ENCODE measurements around the gene CALCOCO2. TPM values are rescaled to one million over a fixed set of nuclear protein-coding genes. Genes with fewer than 3 reads are reported as not detected.
A peak's percentile ranks its signal among the peaks of the same experiment; 100 is the strongest.

The CALCOCO2 gene
- total RNA-seq, 2 experiments from 2014 or later, result 65.1 to 72.1 TPM

DNA sequence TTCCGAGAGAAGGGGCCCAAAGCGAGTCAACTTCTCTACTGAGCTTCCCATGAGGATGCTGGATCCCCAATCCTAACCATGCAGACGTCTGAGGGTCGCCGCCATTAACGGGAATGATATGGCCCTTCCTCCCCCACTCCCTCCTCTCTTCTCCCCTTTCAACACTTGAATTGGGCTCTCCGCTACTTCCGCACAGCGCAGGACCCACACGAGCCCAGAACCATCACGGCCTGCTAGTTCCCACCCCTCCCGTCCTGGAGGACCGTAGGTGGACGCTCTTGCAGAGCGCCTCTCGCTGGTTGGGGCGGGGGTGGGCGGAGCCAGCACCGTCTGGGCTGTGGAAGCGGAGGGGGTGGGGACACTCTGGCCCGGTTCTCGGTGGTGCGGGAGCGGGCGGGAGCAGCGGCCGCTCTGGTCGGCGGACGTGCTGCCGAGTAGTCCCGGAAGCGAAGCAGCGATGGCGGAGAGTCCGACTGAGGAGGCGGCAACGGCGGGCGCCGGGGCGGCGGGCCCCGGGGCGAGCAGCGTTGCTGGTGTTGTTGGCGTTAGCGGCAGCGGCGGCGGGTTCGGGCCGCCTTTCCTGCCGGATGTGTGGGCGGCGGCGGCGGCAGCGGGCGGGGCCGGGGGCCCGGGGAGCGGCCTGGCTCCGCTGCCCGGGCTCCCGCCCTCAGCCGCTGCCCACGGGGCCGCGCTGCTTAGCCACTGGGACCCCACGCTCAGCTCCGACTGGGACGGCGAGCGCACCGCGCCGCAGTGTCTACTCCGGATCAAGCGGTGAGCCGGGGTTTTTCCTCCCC, 77.4 kb downstream of the CALCOCO2 start, which contains the start of gene UBE2Z:
Gene UBE2Z, plus strand, starts transcription at position 361 of the 797 bp plus-strand sequence. Its CDS starts 97 bp downstream, at position 458.
- POLR2A ChIA-PET, result interaction anchor here (0.7 to 4.2 kb wide), 8 partner anchors 9 to 284 kb away, joined by 3 to 68 read pairs (median 4); partner anchors contain the start of genes ATP5MC1 and SNF8
- Mint-ChIP-seq H3K27me3 (no peaks in the 10 kb centered on the region), H3K27ac (peak within 1 kb of the TSS; percentile 97), H3K4me1 (ENCODE audit: low read depth) (peaks cover 43% of the 10 kb centered on the region), H3K9me3 (no peaks in the 10 kb centered on the region), H3K36me3 (peaks cover 35% of the 10 kb centered on the region), H3K4me3 (peak within 1 kb of the TSS; percentile 87)
- CTCF ChIA-PET, result interaction anchor here (0.7 to 1.3 kb wide), 5 partner anchors 10 to 124 kb away, joined by 3 to 7 read pairs (median 5); partner anchors contain the start of gene ATP5MC1
- DNase-seq, result peak; percentile 93
- intact Hi-C loops (cut with micrococcal nuclease), result loop anchor here (1.0 to 5.0 kb wide), 3 partner anchors 16 to 861 kb away; partner anchors contain the start of genes ATP5MC1 and NFE2L1

GRCh38 chr17:48908853-48909394, 78.1 kb downstream of the CALCOCO2 start:
- CTCF ChIA-PET, result interaction anchor here (0.7 kb wide), 1 partner anchor 17 kb away, joined by 5 read pairs; the partner anchor contains the start of gene ATP5MC1
- H3K36me3 Mint-ChIP-seq, result peaks cover 41% of the 10 kb centered on the region

GRCh38 chr17:48909783-48910182, 78.9 kb downstream of the CALCOCO2 start:
- ChIA-PET CTCF (no interaction called here), POLR2A (interaction anchor here (0.8 to 4.2 kb wide), 3 partner anchors 16 to 73 kb away, joined by 3 to 68 read pairs (median 14); partner anchors contain the start of genes ATP5MC1 and SNF8)
- peaks cover 59% of the 10 kb centered on the region for H3K4me1 Mint-ChIP-seq (ENCODE audit: low read depth)
- H3K9me3 Mint-ChIP-seq, result no peaks in the 10 kb centered on the region
- DNase-seq, result peak; percentile 30
- intact Hi-C loops (cut with micrococcal nuclease), result loop anchor here (5.0 kb wide), 1 partner anchor 862 kb away; the partner anchor contains the start of gene NFE2L1
- H3K27ac Mint-ChIP-seq, result peak overlapping the region; percentile 95
- H3K27me3 Mint-ChIP-seq, result no peaks in the 10 kb centered on the region
- H3K36me3 Mint-ChIP-seq, result peaks cover 47% of the 10 kb centered on the region
- H3K4me3 Mint-ChIP-seq, result peak overlapping the region; percentile 87

More at GRCh38 chr17:48908853-48909394, 78.1 kb downstream of the CALCOCO2 start:
- peak overlapping the region; percentile 87 for H3K4me3 Mint-ChIP-seq
- POLR2A ChIA-PET, result interaction anchor here (0.8 to 4.2 kb wide), 6 partner anchors 11 to 284 kb away, joined by 3 to 68 read pairs (median 5); partner anchors contain the start of genes ATP5MC1 and SNF8
- H3K4me1 Mint-ChIP-seq (ENCODE audit: low read depth), result peaks cover 50% of the 10 kb centered on the region
- DNase-seq, result peak; percentile 95
- intact Hi-C loops (cut with micrococcal nuclease), result loop anchor here (1.0 to 5.0 kb wide), 3 partner anchors 17 to 862 kb away; partner anchors contain the start of genes ATP5MC1 and NFE2L1
- no peaks in the 10 kb centered on the region for H3K27me3 Mint-ChIP-seq
- H3K27ac Mint-ChIP-seq, result peak overlapping the region; percentile 95
- H3K9me3 Mint-ChIP-seq, result no peaks in the 10 kb centered on the region

- no peak for DNase-seq
- Mint-ChIP-seq H3K27ac (peak overlapping the region; percentile 95), H3K36me3 (peaks cover 47% of the 10 kb centered on the region), H3K4me1 (ENCODE audit: low read depth) (peaks cover 64% of the 10 kb centered on the region), H3K4me3 (peak overlapping the region; percentile 87), H3K27me3 (no peaks in the 10 kb centered on the region), H3K9me3 (no peaks in the 10 kb centered on the region)
- POLR2A ChIA-PET, result interaction anchor here (4.2 kb wide), 1 partner anchor 16 kb away, joined by 68 read pairs; the partner anchor contains the start of gene ATP5MC1
- CTCF ChIA-PET, result no interaction called here
- intact Hi-C loops (cut with micrococcal nuclease), result no loop called here
Measured at GRCh38 chr17:48910370-48910769, 79.5 kb downstream of the CALCOCO2 start.

- Mint-ChIP-seq H3K4me1 (ENCODE audit: low read depth) (peaks cover 77% of the 10 kb centered on the region), H3K36me3 (peaks cover 60% of the 10 kb centered on the region), H3K27me3 (no peaks in the 10 kb centered on the region), H3K27ac (peak overlapping the region; percentile 95), H3K9me3 (no peaks in the 10 kb centered on the region), H3K4me3 (no peak overlapping the region)
- ChIA-PET CTCF (no interaction called here), POLR2A (no interaction called here)
- intact Hi-C loops (cut with micrococcal nuclease), result no loop called here
- DNase-seq, result no peak
Measured at GRCh38 chr17:48912476-48912875, 81.6 kb downstream of the CALCOCO2 start.

Other genes with a start within 250 kb of the CALCOCO2 start
- gene HOXB3, start 240.8 kb upstream of the CALCOCO2 start, total RNA-seq, result 1 to 10 TPM; 2.6 TPM
- gene HOXB5, start 237.3 kb upstream of the CALCOCO2 start, total RNA-seq, result not detected
- gene HOXB6, start 226.0 kb upstream of the CALCOCO2 start, total RNA-seq, result under 1 TPM; 0.21 to 0.22 TPM
- gene HOXB7, start 220.0 kb upstream of the CALCOCO2 start, total RNA-seq, result under 1 TPM; 0.36 to 0.44 TPM
- gene HOXB8, start 215.7 kb upstream of the CALCOCO2 start, total RNA-seq, result not detected
- 1 to 10 TPM; 1.4 to 1.5 TPM for gene HOXB9, start 204.7 kb upstream of the CALCOCO2 start, total RNA-seq
- gene PRAC1, start 108.5 kb upstream of the CALCOCO2 start, total RNA-seq, result not detected
- gene PRAC2, start 107.8 kb upstream of the CALCOCO2 start, total RNA-seq, result not detected
- gene HOXB13, start 102.3 kb upstream of the CALCOCO2 start, total RNA-seq, result not detected
- not detected for gene TTLL6, start 13.8 kb upstream of the CALCOCO2 start, total RNA-seq
- gene ATP5MC1, start 61.8 kb downstream of the CALCOCO2 start, total RNA-seq, result 100 to 1,000 TPM; 119 to 129 TPM
- 100 to 1,000 TPM; 102 to 109 TPM for gene UBE2Z, start 77.4 kb downstream of the CALCOCO2 start, total RNA-seq
- gene SNF8, start 113.8 kb downstream of the CALCOCO2 start, total RNA-seq, result 100 to 1,000 TPM in 1 of 2 experiments, 10 to 100 TPM in 1; 93.5 to 105 TPM
- gene GIP, start 137.6 kb downstream of the CALCOCO2 start, total RNA-seq, result not detected
- gene IGF2BP1, start 166.3 kb downstream of the CALCOCO2 start, total RNA-seq, result under 1 TPM; 0.22 to 0.29 TPM

All from activated CD4-positive, alpha-beta memory T cell treated with anti-CD3 and anti-CD28 coated beads for 36 hours (primary cell).